ENCODE results near the gene CMYA5.
"Not testable (repeated sequence)": the region's sequence is repeated elsewhere in the genome, so short reads cannot be mapped to it uniquely, and the experiment has no call there.

Gene CMYA5

GRCh38 chr5:79753092-79753491, 63.5 kb downstream of the CMYA5 start:
- DNase-seq: no peak

GRCh38 chr5:79753877-79754645, 64.4 kb downstream of the CMYA5 start:
- DNase-seq: no peak

DNA sequence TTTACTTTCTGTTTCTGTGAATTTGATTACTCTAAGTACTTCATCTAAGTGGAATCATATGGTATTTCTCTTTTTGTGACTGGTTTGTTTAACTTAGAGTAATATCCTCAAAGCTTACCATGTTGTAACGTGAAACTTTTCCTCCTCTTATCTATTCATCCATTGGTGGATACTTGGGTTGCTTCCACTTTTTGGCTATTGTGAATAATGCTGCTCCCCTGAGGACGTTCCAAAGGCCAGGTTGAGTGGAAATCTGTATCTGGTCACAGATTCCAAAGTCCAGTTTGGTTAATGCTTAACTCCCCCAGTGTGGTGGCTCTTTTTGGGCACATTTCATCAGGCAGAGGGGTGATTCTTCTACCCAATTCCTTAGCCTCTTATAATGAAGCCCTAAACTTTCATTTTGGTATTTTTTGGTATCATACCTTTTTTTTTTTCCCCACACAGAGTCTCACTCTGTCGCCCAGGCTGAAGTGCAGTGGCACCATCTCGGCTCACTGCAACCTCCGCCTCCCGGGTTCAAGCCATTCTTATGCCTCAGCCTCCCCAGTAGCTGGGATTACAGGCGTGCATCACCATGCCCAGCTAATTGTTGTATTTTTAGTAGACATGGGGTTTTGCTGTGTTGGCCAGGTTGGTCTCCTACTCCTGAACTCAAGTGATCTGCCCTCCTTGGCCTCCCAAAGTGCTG, 65.4 kb downstream of the CMYA5 start:
- DNase-seq: no peak

GRCh38 chr5:79756076-79756475, 66.4 kb downstream of the CMYA5 start:
- DNase-seq: no peak

- DNase-seq: no peak
Observed at GRCh38 chr5:79759436-79759835, 69.8 kb downstream of the CMYA5 start.

DNA sequence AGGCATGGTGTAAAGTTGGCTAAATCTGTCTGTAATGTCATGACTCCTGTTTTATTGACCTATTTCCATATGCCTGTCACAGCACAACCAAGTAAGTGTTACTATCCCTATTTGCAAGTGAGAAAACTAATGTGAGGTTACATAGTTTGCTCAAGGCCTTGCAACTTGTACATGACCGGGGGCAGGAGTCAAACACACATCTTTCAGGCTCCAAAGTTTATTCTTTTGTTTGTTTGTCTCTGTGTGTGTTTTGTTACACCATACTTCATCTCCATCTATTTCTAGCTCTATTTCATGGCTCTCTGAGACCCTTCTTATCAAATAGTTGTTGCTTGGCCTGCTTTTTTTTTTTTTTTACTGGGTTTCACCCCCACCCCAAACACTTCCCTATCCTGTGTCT, 70.2 kb downstream of the CMYA5 start:
- no peak for DNase-seq

GRCh38 chr5:79762929-79763328, 73.3 kb downstream of the CMYA5 start:
- no peak for DNase-seq

- not testable (repeated sequence) for DNase-seq
Observed at GRCh38 chr5:79764147-79764546, 74.5 kb downstream of the CMYA5 start.

DNA sequence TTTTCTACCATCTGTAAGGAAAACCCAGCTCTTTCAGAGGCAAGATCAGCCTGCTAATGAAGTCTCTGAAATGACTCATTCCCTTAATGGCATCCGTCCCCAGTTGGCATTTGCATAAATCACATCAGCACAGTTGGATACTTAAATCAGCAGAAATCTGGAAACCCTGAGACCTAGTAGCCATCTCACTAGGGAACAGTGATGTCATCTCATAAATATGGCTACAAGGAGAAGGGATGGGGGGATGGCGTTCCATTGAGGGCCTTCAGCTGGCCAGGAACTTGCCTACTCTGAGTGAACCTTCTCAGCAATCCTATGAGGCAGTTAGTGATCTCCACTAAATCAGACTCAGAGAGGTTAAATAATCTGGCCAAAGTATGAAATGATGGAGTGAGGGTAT, 81.8 kb downstream of the CMYA5 start:
- DNase-seq: no peak

DNA sequence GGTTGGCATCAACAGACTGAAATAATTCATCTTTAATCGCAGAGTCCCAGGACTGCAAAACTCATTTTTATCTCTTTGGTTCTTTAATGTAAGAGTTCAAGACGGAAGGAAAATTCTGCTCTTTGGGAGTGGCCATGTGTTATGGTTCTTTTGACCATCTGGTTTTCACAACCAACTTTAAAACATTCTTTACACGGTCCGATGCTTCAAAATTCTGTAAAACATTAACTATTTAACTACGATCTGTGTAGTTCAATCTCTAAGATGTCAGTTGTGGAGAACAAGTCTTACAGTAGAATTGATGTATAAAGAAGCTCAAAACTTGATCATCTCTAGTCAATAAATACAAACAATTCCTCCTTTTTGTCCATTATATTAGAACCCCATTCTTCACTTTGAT, 83.0 kb downstream of the CMYA5 start:
- DNase-seq: no peak

- DNase-seq: no peak
Observed at GRCh38 chr5:79773612-79774011, 84.0 kb downstream of the CMYA5 start.

DNA sequence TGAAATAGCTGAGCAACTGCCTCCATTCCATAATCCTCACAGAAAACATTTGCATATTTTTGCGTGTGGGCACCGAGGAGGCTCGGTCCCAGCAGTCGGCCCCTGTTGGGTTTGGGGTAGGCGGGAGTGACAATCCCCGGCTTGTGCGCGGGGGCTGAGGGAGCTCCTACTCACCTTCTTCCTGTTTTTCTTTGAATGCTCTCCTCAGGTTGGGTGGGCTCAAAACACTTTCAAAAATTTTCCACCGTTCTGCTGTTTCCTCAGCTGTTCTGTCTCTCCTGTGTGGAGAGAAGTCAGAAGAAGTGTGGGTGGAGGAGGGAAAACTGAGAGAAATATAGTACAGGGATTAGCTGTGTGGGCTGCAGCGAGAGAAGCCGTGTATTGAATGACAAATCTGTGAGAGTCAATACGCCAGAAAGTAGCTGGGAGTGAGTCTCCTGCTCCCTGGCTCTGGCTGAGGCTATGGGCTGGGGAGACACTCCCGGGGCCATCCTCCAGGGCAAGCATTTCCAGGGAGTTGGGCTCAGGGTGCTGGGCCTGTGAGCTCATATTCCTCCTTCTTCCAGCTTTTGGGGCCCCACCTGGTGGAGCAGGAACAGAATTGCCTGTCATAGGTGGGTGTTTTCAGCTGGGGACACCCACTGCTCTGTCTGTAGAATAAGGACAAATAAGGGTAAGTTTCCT, 84.7 kb downstream of the CMYA5 start:
- DNase-seq: no peak

DNA sequence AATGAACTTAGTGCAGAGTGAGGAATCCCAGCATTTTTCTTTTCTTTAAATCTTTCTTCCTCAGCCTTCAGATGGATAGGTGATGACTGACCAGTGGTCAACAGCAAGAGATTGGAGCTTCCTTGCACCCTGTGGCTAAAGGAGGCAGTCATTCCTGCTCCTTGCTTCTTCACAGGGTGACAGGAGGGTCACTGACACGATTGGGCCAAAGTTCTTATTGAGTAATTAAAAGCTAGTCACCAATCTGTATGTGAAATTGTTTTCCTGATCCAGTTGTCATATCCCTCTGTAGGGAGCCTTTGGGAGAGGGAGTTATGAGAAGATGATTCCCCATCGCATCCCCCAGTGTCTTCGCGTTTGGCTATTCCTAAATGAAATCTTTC, 85.2 kb downstream of the CMYA5 start:
- DNase-seq: no peak

- not testable (repeated sequence) for DNase-seq
Observed at GRCh38 chr5:79784741-79785140, 95.1 kb downstream of the CMYA5 start.

DNA sequence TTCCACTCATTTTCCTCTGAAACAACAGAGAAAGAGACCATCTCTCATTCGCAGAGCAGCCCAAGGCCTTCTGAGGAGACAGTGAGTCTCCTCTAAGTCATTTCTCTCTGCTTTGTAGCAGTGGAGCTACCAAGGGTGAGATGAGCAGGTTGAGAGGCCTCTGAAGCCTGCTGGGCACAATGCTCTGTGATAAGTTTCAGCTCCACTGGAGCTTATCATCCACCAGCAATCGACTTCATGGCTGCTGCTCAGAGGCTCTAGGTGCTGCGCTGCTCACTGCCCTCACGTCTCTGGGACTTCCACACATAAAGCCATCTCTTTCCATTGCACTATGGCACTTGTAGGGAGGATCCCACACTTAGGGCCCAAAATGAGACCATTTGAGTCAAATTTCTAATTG, 96.3 kb downstream of the CMYA5 start:
- DNase-seq: no peak

DNA sequence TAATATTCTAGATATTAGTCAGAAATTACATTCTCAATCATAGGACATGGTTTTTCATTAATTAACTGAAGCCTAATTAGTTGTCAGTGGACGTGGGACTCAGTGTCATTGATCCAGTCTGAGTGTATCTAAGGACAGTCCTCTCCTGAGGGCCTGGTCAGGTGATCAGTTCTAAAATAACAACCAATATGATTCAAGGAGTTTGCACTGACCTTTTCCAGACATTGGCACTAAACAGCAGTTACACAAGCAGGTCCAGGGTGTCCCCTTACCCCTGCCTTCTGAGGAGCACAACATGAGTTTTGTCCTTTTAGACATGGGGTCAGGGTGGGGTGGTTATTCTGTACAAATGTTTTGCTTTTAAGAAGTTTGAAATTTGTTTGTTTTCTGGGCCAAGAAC, 97.8 kb downstream of the CMYA5 start:
- no peak for DNase-seq

- no peak for DNase-seq
Observed at GRCh38 chr5:79791843-79792242, 102.2 kb downstream of the CMYA5 start.

GRCh38 chr5:79792463-79792862, 102.8 kb downstream of the CMYA5 start:
- DNase-seq: no peak

DNA sequence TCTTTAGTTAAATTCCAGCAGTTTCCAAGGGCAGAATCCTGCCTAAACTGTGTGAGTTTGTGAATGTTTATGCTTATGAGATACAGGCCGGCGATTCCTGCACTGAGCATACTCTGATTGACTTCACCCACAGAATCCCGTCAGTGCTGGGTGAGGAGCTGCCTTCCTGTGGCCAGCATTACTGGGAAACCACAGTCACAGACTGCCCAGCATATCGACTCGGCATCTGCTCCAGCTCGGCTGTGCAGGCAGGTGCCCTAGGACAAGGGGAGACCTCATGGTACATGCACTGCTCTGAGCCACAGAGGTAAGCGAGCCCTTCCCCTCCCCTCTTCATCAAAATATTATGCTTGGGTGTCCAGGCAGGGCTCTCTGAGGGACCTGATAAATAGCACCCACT, 103.7 kb downstream of the CMYA5 start:
- no peak for DNase-seq

DNA sequence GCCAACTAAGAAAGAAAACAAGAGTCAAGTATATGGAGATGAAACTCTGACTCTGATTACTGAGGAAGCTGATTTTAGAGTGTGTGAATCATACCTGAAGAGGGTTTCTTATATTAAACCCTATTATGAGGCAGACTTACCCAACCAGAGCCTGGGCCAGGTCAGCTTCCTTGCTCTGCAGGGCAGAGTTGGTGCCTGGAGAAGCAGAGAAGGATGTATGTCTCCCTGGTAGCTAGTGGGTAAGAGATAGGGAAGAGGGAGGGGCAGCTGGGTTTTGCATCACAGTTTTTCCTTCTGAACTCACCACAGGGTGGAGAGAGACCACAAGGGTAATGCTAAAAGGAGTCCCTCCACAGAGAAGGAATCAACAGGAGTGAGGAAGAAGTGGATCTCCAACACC, 104.1 kb downstream of the CMYA5 start:
- DNase-seq: no peak

DNA sequence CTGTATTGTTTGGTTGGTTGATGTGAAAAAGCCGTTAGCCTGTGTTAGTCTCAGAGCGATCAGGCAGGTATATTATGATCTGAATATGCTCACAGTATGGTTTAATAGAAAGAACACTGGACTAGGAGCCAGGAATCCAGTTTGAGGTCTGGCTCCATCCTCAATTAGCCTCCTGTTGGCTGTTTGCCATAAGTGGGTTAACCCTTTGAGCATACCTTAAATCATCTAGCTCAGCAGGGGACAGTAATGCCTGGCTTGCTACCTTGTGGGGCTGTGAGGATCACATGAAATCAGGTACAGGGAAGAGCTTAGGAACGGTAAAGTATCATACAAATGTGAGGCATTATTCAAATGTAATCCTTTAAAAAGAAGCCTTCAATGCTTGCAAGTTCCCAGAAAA, 104.7 kb downstream of the CMYA5 start:
- no peak for DNase-seq

GRCh38 chr5:79795764-79796398, 106.2 kb downstream of the CMYA5 start:
- DNase-seq: no peak

- DNase-seq: no peak
Observed at GRCh38 chr5:79798893-79799590, 109.4 kb downstream of the CMYA5 start.
